IMR-90 (cell line): ENCODE results near the gene RAB3GAP2. TPM values are rescaled to one million over a fixed set of nuclear protein-coding genes. Genes with fewer than 3 reads are reported as not detected.

Experiments used
- ATAC-seq: fragments of 200-7000 bp; cut with Tn5 transposase; 2 replicates; pipeline ENCODE4 v1.9.1; 2020; ENCODE audit warnings: low read depth, mild to moderate bottlenecking, moderate library complexity
- BruUV-seq: library from RNA; stranded (reverse); fragments of 400-500 nt; replicated peaks from 2 replicates; lab custom pipeline; 2021; lab: Mats Ljungman, UMichigan
- CTCF ChIA-PET: fragments of 300-600 bp; formaldehyde crosslinking; extraction: SDS; loops from one replicate; lab custom pipeline; 2021; ENCODE audit warnings: antibody characterized with exemption; lab: Yijun Ruan, JAX
- POLR2A ChIA-PET: fragments of 300-600 bp; sonication (Branson Sonifier 250); formaldehyde crosslinking; loops from one replicate; lab custom pipeline; 2022; ENCODE audit warnings: antibody characterized with exemption; ENCODE audit not compliant: unreplicated experiment; lab: Charles Lee
- DNase-seq: peaks from one replicate; pipeline ENCODE4 v3.0.0; 2013
- H2AFZ ChIP-seq: replicated peaks from 2 replicates; pipeline ENCODE3; 2013; ENCODE audit warnings: low read length, mild to moderate bottlenecking; ENCODE audit not compliant: poor library complexity
- H2AK5ac ChIP-seq: 2 replicates; pipeline ENCODE4 v1.6.1; 2013; ENCODE audit warnings: low read depth, low read length, inconsistent platforms
- H2AK9ac ChIP-seq: replicated peaks from 2 replicates; pipeline ENCODE3; 2013; ENCODE audit warnings: mild to moderate bottlenecking, low read depth, low read length, moderate library complexity; ENCODE audit not compliant: poor library complexity
- H2BK120ac ChIP-seq: 2 replicates; pipeline ENCODE4 v1.6.1; 2013; ENCODE audit warnings: low read depth, low read length, inconsistent platforms
- H2BK15ac ChIP-seq: 3 replicates; pipeline ENCODE4 v1.6.1; 2013; ENCODE audit warnings: low read depth, low read length, inconsistent platforms
- H2BK20ac ChIP-seq: 2 replicates; pipeline ENCODE4 v1.6.1; 2013; ENCODE audit warnings: low read depth, mild to moderate bottlenecking, inconsistent platforms, low read length, moderate library complexity
- H2BK5ac ChIP-seq: 2 replicates; pipeline ENCODE4 v1.6.1; 2013; ENCODE audit warnings: mild to moderate bottlenecking, low read depth, low read length, inconsistent platforms; ENCODE audit not compliant: poor library complexity, severe bottlenecking
- H3K14ac ChIP-seq: replicated peaks from 2 replicates; pipeline ENCODE4 v1.6.1; 2013; ENCODE audit warnings: low read depth, low read length, inconsistent platforms
- H3K18ac ChIP-seq: 2 replicates; pipeline ENCODE4 v1.6.1; 2013; ENCODE audit warnings: low read depth, low read length, control low read depth
- H3K23ac ChIP-seq: 2 replicates; pipeline ENCODE4 v1.6.1; 2013; ENCODE audit warnings: low read depth, low read length, inconsistent platforms
- H3K27ac ChIP-seq: 2 replicates; pipeline ENCODE4 v1.5.1; 2013; ENCODE audit warnings: mild to moderate bottlenecking, control low read depth, low read length; ENCODE audit not compliant: insufficient read depth
- H3K27me3 ChIP-seq: 2 replicates; pipeline ENCODE4 v1.6.1; 2013; ENCODE audit warnings: low read length; ENCODE audit not compliant: control insufficient read depth, insufficient read depth
- H3K36me3 ChIP-seq: 2 replicates; pipeline ENCODE4 v1.6.1; 2013; ENCODE audit warnings: low read length, mixed read lengths; ENCODE audit not compliant: control insufficient read depth, insufficient read depth
- H3K4ac ChIP-seq: 2 replicates; pipeline ENCODE4 v1.6.1; 2013; ENCODE audit warnings: low read depth, low read length, inconsistent platforms
- H3K4me1 ChIP-seq: 2 replicates; pipeline ENCODE4 v1.6.1; 2013; ENCODE audit warnings: low read length, mixed read lengths; ENCODE audit not compliant: control insufficient read depth, insufficient read depth
- H3K4me2 ChIP-seq: 2 replicates; pipeline ENCODE4 v1.6.1; 2013; ENCODE audit warnings: low read depth, mild to moderate bottlenecking, control low read depth, low read length, moderate library complexity
- H3K4me3 ChIP-seq: 2 replicates; pipeline ENCODE4 v1.5.1; 2013; ENCODE audit warnings: low read depth, mild to moderate bottlenecking, control low read depth, low read length, moderate library complexity; ENCODE audit not compliant: insufficient read depth
- H3K56ac ChIP-seq: 2 replicates; pipeline ENCODE4 v1.6.1; 2013; ENCODE audit warnings: low read length, inconsistent platforms; ENCODE audit not compliant: insufficient read depth; ENCODE audit errors: extremely low read depth
- H3K79me1 ChIP-seq, 2 experiments: 2 replicates each; pipeline ENCODE4 v1.6.1; 2013; ENCODE audit warnings: low read length in 2 of 2, inconsistent platforms in 1 of 2, low read depth in 1 of 2
- H3K9ac ChIP-seq: 2 replicates; pipeline ENCODE4 v1.6.1; 2013; ENCODE audit warnings: low read depth, low read length, control low read depth
- H3K9me1 ChIP-seq: 2 replicates; pipeline ENCODE4 v1.6.1; 2013; ENCODE audit warnings: low read length, inconsistent platforms; ENCODE audit not compliant: insufficient read depth
- H3K9me3 ChIP-seq: 2 replicates; pipeline ENCODE4 v1.6.1; 2013; ENCODE audit warnings: low read length; ENCODE audit not compliant: control insufficient read depth, insufficient read depth
- H4K20me1 ChIP-seq: 2 replicates; pipeline ENCODE4 v1.6.1; 2013; ENCODE audit warnings: low read length, inconsistent platforms; ENCODE audit not compliant: insufficient read depth
- H4K5ac ChIP-seq: 2 replicates; pipeline ENCODE4 v1.6.1; 2013; ENCODE audit warnings: mild to moderate bottlenecking, low read depth, low read length, control low read depth
- H4K8ac ChIP-seq, 2 experiments: 2 replicates each; pipeline ENCODE4 v1.6.1; 2013; ENCODE audit warnings: low read depth in 2 of 2, low read length in 2 of 2, control low read depth in 1 of 2, inconsistent platforms in 1 of 2
- H4K91ac ChIP-seq: 2 replicates; pipeline ENCODE4 v1.6.1; 2013; ENCODE audit warnings: low read depth, low read length, inconsistent platforms; ENCODE audit not compliant: insufficient read depth
- BHLHE40 ChIP-seq: fragments of 150-350 bp; IDR thresholded peaks from 2 replicates; pipeline ENCODE4 v1.6.1; 2016; ENCODE audit warnings: mild to moderate bottlenecking, low read depth, low read length
- CEBPB ChIP-seq: IDR thresholded peaks from 2 replicates; pipeline ENCODE4 v1.6.1; 2012; ENCODE audit warnings: low read depth, low read length, improper control_type of control experiment
- CHD1 ChIP-seq: IDR thresholded peaks from 2 replicates; pipeline ENCODE4 v1.6.1; 2012; ENCODE audit warnings: low read depth, low read length, improper control_type of control experiment
- FOS ChIP-seq: fragments of 150-350 bp; IDR thresholded peaks from 2 replicates; pipeline ENCODE4 v1.6.1; 2016; ENCODE audit warnings: low read depth, low read length
- MAZ ChIP-seq: IDR thresholded peaks from 2 replicates; pipeline ENCODE4 v1.6.1; 2012; ENCODE audit warnings: low read depth, mild to moderate bottlenecking, low read length, improper control_type of control experiment, moderate library complexity, borderline replicate concordance
- MXI1 ChIP-seq: IDR thresholded peaks from 2 replicates; pipeline ENCODE4 v1.6.1; 2012; ENCODE audit warnings: low read depth, mild to moderate bottlenecking, low read length, moderate library complexity, borderline replicate concordance
- RCOR1 ChIP-seq: IDR thresholded peaks from 2 replicates; pipeline ENCODE4 v1.6.1; 2012; ENCODE audit warnings: mild to moderate bottlenecking, low read length, improper control_type of control experiment; ENCODE audit not compliant: insufficient replicate concordance
- WGBS, 2 experiments: methylation state at CpG; one replicate each; pipeline versions ENCODE4 v1.1.5 to v1.1.7; 2013; ENCODE audit warnings: missing lambda C conversion rate in 2 of 2; ENCODE audit not compliant: insufficient read length in 1 of 2; ENCODE audit errors: extremely low coverage in 2 of 2; 5-methylcytosine and 5-hydroxymethylcytosine counted together
- dilution Hi-C: fragments of 300-500 bp; cut with HindIII; formaldehyde crosslinking; loops from one replicate; pipeline ENCODE4 v1.14.3; 2018; ENCODE audit warnings: low sequenced_read_pairs; ENCODE audit not compliant: unreplicated experiment
- in situ Hi-C: fragments of 300-500 bp; cut with MboI; formaldehyde crosslinking; loops from 3 replicates; pipeline ENCODE4 v1.14.3; 2019; ENCODE audit warnings: low sequenced_read_pairs, inconsistent platforms, mixed read lengths
- intact Hi-C: fragments of 100-400 bp; cut with micrococcal nuclease; formaldehyde crosslinking; loops from 2 replicates; pipeline ENCODE4 v1.10.0; 2022
- polyA plus RNA-seq, 3 experiments: library from polyadenylated mRNA; depleted of rRNA; stranded (reverse); fragments of >200 nt; gene quantifications; 2 replicates each; pipeline ENCODE4 v1.2.3, GENCODE V29; 2012; ENCODE audit warnings: low replicate concordance in 1 of 3
- total RNA-seq: library from RNA; depleted of rRNA; stranded (reverse); fragments of >200 nt; gene quantifications from 2 replicates; pipeline ENCODE4 v1.2.3, GENCODE V29; 2012
- TF ChIP-seq, protein P1 (sequence below): conservative IDR thresholded peaks from 2 replicates; pipeline ENCODE4 v1.5.1; 2012; ENCODE audit warnings: mild to moderate bottlenecking, low read depth, low read length, improper control_type of control experiment

Gene RAB3GAP2
- total and polyA plus RNA-seq, 2 of the 4 experiments (the other 2 are of a cell fraction), result 12.3 to 37.8 TPM

- Histone ChIP-seq H3K23ac (no peak overlapping the region), H3K18ac (no peak overlapping the region), H3K4ac (no peak overlapping the region), H3K4me1 (no peaks in the 10 kb centered on the region), H2BK120ac (no peak overlapping the region), H3K9me3 (no peaks in the 10 kb centered on the region), H4K91ac (no peak overlapping the region), H3K9me1 (no peaks in the 10 kb centered on the region), H3K27ac (no peak overlapping the region), H3K4me2 (no peak overlapping the region), H3K4me3 (no peak overlapping the region), H2BK15ac (no peak overlapping the region), H4K20me1 (no peaks in the 10 kb centered on the region), H3K9ac (no peak overlapping the region), H3K56ac (no peak overlapping the region), H3K79me1 (no peaks in the 10 kb centered on the region), H2AFZ (no peak overlapping the region), H2BK20ac (no peak overlapping the region), H3K36me3 (no peaks in the 10 kb centered on the region), H4K5ac (no peak overlapping the region), H2BK5ac (no peak overlapping the region), H3K14ac (no peak overlapping the region), H2AK9ac (no peak overlapping the region), H3K27me3 (no peaks in the 10 kb centered on the region; the same call in 1 of the 2 replicates), H2AK5ac (no peak overlapping the region), H4K8ac (no peak overlapping the region)
- DNase-seq (no peak), ATAC-seq (no peak)
- in situ Hi-C loops, result no loop called here
- no peak for TF ChIP-seq BHLHE40
- TF ChIP-seq MXI1, result no peak
- TF ChIP-seq, protein P1, sequence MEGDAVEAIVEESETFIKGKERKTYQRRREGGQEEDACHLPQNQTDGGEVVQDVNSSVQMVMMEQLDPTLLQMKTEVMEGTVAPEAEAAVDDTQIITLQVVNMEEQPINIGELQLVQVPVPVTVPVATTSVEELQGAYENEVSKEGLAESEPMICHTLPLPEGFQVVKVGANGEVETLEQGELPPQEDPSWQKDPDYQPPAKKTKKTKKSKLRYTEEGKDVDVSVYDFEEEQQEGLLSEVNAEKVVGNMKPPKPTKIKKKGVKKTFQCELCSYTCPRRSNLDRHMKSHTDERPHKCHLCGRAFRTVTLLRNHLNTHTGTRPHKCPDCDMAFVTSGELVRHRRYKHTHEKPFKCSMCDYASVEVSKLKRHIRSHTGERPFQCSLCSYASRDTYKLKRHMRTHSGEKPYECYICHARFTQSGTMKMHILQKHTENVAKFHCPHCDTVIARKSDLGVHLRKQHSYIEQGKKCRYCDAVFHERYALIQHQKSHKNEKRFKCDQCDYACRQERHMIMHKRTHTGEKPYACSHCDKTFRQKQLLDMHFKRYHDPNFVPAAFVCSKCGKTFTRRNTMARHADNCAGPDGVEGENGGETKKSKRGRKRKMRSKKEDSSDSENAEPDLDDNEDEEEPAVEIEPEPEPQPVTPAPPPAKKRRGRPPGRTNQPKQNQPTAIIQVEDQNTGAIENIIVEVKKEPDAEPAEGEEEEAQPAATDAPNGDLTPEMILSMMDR, result no peak
- TF ChIP-seq MAZ, result no peak
- TF ChIP-seq CHD1, result no peak
- no peak for TF ChIP-seq FOS
- no peak for TF ChIP-seq CEBPB
- no peak for TF ChIP-seq RCOR1
- no CpG with 5 or more reads among the region's 6 CpGs for WGBS, 2 experiments
- dilution Hi-C loops, result no loop called here
- ChIA-PET POLR2A (no interaction called here), CTCF (interaction anchor here (2.0 kb wide), 1 partner anchor 26 kb away, joined by 5 read pairs; no protein-coding TSS in a partner anchor)
- intact Hi-C loops, result no loop called here
- BruUV-seq, result no TSS peak
Measured at GRCh38 chr1:220321758-220322157, 49.5 kb upstream of the RAB3GAP2 start.
